Stimulated activated CD8-positive, alpha-beta memory T cell treated with anti-CD3 and anti-CD28 coated beads, Interleukin-2, amount 100 ng/mL, for 48 hours (primary cell): Measurements from ENCODE around the gene MAST4.
"Not testable (repeated sequence)": the region's sequence is repeated elsewhere in the genome, so short reads cannot be mapped to it uniquely, and the experiment has no call there.

ENCODE experiments used
- DNase-seq, 2 donors: peaks; one replicate each; pipeline ENCODE4 v3.0.0-alpha.2; 2020; ENCODE audit warnings: low read depth in 2 of 2

MAST4 gene

DNA sequence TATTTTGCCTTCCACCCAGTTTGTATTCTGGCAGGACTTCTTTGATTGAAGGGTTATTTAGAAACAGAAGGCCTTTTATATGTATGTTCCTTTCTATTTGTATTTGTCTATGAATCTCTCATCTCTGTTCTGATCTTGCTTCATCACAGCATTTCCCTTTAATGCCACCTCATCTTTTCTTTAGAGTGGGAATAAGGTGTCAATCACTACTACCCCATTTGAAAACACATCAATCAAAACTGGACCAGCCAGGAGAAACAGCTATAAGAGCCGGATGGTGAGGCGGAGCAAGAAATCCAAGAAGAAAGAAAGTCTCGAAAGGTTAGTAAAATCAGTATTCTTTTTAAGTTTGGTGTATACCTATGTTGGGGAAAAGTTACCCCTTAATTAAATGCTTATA is 564.1 kb downstream of the MAST4 start:
- no peak for DNase-seq

DNA sequence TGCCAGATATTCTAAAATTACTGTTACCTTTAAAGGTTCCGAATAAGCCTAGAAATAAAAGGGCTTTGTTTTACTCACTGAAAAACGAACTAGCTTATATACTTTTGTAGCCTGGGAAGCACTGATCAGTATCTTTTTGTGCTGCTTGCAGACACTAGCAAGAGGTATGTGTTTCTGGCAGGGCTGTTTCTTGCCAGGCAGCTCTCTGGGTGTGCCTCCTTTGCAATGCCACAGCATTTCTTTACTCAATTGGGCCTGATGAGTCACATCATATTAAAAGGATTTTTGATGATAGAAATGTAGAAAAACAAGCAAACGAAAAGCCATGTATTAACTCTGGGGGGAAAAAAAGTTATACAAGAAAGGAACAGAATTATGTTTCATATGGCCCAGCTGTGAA is 564.8 kb downstream of the MAST4 start:
- no peak for DNase-seq

GRCh38 chr5:67161767-67162166 is 565.6 kb downstream of the MAST4 start:
- DNase-seq: no peak

DNA sequence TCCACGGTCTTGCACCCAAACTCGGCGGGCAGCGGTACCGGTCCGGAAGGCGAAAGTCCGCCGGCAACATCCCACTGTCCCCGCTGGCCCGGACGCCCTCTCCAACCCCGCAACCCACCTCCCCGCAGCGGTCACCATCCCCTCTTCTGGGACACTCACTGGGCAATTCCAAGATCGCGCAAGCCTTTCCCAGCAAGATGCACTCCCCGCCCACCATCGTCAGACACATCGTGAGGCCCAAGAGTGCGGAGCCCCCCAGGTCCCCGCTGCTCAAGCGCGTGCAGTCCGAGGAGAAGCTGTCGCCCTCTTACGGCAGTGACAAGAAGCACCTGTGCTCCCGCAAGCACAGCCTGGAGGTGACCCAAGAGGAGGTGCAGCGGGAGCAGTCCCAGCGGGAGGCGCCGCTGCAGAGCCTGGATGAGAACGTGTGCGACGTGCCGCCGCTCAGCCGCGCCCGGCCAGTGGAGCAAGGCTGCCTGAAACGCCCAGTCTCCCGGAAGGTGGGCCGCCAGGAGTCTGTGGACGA is 567.1 kb downstream of the MAST4 start:
- DNase-seq: no peak

- no peak for DNase-seq
Observed at GRCh38 chr5:67163863-67164595, 567.8 kb downstream of the MAST4 start.

- no peak for DNase-seq
Observed at GRCh38 chr5:67164856-67165525, 568.8 kb downstream of the MAST4 start.

GRCh38 chr5:67165526-67166459 is 569.6 kb downstream of the MAST4 start:
- DNase-seq: peak; percentile 56 to 69

- peak; percentile 48 to 66 for DNase-seq
Observed at GRCh38 chr5:67166460-67167285, 570.5 kb downstream of the MAST4 start.

DNA sequence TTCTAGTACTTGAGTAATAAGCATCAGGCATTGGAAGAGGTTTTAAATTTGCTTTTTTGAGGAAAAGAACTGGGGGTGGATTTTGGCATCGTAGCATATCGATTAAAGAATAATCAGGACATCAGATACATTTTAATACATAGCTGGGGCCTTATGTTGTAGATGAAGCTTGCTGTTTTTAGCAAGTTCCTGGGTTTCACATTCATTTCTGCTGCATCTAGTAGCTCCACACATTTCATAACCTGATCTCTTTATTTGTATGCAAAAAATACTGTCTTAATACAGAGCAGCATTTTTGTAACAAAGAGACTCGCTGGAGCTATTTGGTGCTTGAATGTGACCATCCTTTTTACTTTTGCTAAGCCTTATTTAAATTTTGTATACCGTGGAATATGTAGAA is 571.9 kb downstream of the MAST4 start:
- DNase-seq: no peak

DNA sequence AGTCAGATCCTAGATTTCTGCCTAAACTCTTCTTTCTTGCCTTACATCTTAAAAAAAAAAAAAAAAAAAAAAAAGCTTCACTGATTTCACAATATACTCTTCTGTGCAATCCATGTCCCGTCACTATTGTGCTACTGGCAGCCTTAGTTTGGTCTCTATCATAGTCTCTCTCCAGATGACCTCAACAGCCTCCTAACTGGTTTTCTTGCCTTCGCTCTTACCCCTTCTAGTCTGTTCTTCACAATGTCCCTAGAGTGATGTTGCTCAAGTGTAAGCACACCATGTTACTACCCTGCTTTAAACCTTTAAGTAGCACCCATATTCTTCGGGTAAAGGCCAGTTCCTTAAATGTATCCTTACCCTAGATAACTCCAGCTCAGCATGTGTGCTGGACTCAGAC is 574.6 kb downstream of the MAST4 start:
- DNase-seq: no peak

GRCh38 chr5:67173351-67173750 is 577.2 kb downstream of the MAST4 start:
- not testable (repeated sequence) for DNase-seq

DNA sequence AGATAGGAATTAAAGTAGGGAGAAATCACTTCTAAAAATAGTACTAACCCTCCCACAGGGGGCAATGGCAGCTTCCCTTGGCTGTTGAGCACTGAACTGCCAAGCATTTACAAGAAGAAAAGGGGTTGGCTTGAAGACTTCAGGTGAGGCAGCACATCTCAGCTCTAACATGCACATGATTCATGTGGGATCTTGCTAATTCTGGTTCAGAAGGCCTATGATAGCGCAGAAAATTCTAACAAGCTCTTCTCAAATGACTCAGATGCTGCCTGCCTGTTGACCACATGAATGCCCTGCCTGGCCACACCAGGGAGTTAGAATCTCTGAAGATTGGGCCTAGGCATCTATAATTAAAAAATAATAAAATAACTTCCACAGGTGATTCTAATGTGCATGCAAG is 577.8 kb downstream of the MAST4 start:
- no peak for DNase-seq

DNA sequence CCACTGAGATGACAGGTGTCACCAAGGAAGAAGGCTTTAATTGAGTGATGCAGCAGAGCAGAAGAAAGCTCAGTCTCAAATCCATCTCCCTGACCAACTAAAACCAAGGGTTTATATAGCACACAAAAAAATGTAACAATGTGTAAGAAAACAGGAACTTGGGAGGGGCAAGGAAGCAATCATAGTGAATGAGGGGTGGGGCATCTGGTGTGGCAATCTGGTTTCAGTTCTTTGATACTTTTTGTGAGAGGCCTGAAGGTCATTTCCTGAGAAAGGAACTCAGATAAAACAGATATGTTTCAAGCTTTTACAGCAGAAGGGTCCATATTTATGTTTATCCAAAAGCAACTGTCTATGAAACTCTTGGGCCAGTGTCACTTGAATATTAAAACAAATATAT is 580.7 kb downstream of the MAST4 start:
- no peak for DNase-seq

- DNase-seq: no peak
Observed at GRCh38 chr5:67178085-67178484, 581.9 kb downstream of the MAST4 start.

DNA sequence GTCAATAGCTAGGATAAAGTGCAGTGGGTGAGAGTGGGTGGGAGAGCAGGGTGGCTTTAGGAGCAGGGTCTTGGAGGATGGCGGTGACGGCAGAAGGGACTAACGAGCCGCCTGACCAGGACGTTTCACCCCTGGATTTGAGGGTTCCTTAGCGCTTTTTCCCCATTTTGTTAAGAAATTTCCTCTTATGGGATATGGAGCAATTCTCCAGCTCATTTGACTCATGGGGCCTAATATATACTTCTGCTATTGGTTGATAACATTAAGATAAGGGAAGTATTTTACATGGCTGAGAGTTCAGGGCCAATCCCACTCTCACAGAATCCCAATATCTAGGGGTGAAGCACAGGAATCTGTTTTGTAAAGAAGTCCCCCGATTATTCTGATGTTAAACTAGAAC is 582.8 kb downstream of the MAST4 start:
- DNase-seq: no peak

DNA sequence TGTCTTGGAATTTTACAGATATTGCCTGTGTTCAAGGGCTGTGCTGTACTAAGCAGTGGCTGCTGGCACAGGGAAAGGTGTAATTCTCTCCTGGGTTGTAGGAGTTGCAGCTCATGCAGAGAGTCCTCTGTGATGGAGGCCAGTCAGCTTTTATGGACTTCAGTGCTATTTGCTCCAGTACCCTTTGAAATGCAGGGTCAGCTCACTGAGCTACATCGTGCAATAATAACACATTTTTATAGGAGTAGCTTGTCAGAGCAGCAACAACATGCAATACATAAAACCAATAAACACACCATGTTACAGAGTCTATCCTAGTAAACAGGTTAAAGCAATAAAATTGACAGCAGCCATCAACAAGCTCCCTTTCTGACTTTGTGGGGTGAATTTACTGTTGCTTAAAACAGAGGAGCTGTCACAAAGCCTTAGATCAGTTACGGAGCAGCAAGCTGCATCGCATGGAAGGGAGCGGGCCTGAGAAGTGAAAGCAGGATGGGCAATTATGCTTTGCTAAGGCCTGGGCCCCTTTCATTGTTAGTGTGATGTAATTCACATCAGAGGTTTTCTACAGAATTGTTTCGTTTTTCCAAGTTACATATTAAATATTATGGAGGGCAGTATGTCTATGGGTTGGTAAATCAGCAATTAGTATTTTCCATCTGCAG is 583.6 kb downstream of the MAST4 start:
- no peak for DNase-seq

DNA sequence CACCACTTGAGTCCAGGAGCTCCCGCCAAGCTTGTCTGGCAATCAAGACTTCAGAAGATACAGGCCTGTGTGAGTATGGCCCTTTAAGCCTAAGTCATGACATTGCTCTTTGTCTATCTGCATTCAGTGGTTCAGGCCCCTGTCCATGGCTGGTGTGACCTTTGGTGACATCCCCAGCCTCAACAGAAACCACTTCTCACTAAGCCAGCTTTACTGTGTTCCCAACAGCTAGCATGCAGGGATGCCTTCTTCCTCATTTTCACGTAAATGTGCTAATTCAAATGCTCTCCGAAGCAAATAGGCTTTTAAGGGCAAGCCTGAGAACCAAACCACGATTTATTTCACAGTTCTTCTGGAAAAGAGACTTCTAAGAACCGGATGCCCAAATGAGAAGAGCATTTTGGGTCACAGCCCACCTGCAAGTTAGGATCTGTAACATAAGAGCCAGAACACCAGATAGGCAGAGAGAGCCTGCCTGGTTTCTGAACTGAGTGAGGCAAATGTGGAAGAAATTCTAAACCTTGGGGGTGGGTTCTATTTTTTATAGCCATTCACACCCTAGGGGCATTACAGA is 585.5 kb downstream of the MAST4 start:
- no peak for DNase-seq

DNA sequence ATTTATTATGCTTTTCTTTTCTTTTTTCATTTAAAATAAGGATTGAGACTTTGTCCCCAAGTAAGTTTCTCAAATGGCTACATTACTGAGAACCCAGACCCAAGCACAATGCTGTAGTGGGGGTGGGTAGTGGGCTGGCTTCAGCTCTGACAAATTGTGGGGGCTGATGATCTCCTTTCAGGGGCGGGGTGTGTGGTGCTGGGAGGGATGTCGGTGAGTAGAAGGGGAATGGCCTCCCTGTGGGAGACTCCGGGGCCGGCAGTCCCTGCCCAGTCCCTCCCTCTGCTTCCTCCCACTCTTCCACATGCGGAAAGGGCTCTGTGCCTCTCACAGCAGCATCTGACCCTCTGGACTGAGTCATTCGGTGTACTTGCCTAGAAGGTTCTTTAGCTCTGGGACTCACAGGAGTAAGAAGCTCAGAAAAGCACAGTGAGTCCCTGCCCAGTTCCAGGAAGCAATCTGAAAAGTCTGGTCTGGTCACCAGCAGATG is 586.2 kb downstream of the MAST4 start:
- DNase-seq: no peak

DNA sequence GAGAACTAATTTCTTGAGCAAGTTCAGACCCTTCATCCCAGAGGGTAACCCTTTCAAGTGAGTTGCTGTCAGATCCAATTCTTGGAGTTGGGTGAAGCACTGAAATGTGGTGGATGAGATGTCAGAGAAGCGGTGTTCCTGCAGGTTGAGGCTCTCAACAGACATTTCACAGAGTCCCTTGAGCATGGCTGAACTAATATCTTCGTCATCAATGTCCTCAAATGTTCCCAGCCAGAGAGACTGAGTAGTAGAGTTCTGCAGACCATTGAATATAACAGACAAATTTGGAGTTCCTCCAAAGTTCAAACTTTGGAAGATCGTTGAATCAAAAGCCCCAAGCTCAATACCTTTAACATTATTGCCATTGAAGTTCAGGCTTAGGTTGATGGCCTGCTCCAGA is 587.7 kb downstream of the MAST4 start:
- DNase-seq: no peak

- no peak for DNase-seq
Observed at GRCh38 chr5:67187006-67187715, 591.0 kb downstream of the MAST4 start.
